ENCODE data around the gene TRERF1. TPM values are rescaled to one million over a fixed set of nuclear protein-coding genes. Genes with fewer than 3 reads are reported as not detected.

The TRERF1 gene
- polyA plus RNA-seq, 1 of the 3 experiments (the other 2 are of a cell fraction) = 3.6 TPM

DNA sequence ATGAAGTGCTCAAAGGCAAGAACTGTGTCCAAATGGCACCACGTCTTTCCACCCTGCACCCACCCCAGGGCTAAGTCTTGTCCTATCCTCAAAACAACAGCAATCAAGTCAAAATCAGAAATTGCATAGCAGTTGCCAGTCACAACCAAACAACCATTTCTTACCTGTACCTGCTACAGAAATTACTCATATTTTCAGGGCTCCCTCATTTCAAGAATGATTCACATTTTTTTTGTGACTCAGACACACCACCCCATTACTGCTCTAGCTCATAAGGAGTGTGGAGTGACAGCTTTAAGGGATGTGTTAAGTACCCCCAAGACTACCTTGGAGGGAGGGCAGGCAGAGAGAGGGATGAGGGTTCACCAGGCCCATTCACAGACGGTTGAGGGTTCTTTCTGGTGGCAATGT lies 111.7 kb downstream of the TRERF1 start:
- Histone ChIP-seq H3K4me2 (0 out of 2 replicates have a peak overlapping the region, but pooled peaks have one; percentile 62), H3K4me3 (ENCODE audit: low read depth in 2 of 2, low read length in 1 of 2) (no peak overlapping the region), H3K9me2 (no peaks in the 10 kb centered on the region), H3K36me3 (replicated peaks in 1 of 2; ENCODE audit: control insufficient read depth in 1 of 2, insufficient read depth in 2 of 2, low read length in 1 of 2) (no peaks in the 10 kb centered on the region), H3K4me1 (ENCODE audit: control insufficient read depth in 1 of 2, insufficient read depth in 2 of 2, low read depth in 1 of 2, low read length in 1 of 2) (peaks cover 0 to 8% of the 10 kb centered on the region in 2 experiments; a peak in 3 of 4 replicates), H3F3A (replicated peaks; ENCODE audit: insufficient read depth) (peaks cover 11% of the 10 kb centered on the region), H3K27me3 (ENCODE audit: insufficient read depth) (no peaks in the 10 kb centered on the region), H2AFZ (ENCODE audit: low read depth) (no peak overlapping the region), H3K9ac (no peak overlapping the region), H3K9me3 (no peaks in the 10 kb centered on the region), H3K27ac (ENCODE audit: low read depth in 2 of 2, low read length in 1 of 2) (peak overlapping the region in 1 of 2 experiments; percentile 98; a peak in 2 of 4 replicates), H4K20me1 (ENCODE audit: insufficient read depth) (no peaks in the 10 kb centered on the region), H3K79me2 (ENCODE audit: insufficient read depth) (peaks cover 4% of the 10 kb centered on the region; the same call in 1 of the 2 replicates)
- ChIA-PET POLR2A (no interaction called here), CTCF (interaction anchor here (1.0 to 1.7 kb wide), 4 partner anchors 10 to 207 kb away, joined by 3 to 5 read pairs (median 3); no protein-coding TSS in a partner anchor)
- no peak for DNase-seq
- TF ChIP-seq ELF1 (IDR thresholded peaks at IDR 0.05) = no peak
- TF ChIP-seq NFIC (IDR thresholded peaks at IDR 0.05; ENCODE audit: borderline replicate concordance) = no peak
- peak; percentile 3; the same call in 1 of the 2 replicates for TF ChIP-seq FOSL2 (IDR thresholded peaks at IDR 0.05; ENCODE audit: borderline replicate concordance, low read depth)
- 95% methylated on average over 2 of the region's 2 CpGs for WGBS (ENCODE audit: low lambda C conversion rate)

- Histone ChIP-seq H3K79me2 (ENCODE audit: insufficient read depth) (peaks cover 4% of the 10 kb centered on the region; the same call in 1 of the 2 replicates), H3K9ac (peak overlapping the region; percentile 60; the same call in 1 of the 2 replicates), H3F3A (replicated peaks; ENCODE audit: insufficient read depth) (peaks cover 11% of the 10 kb centered on the region), H3K36me3 (replicated peaks in 1 of 2; ENCODE audit: control insufficient read depth in 1 of 2, insufficient read depth in 2 of 2, low read length in 1 of 2) (no peaks in the 10 kb centered on the region), H3K27me3 (ENCODE audit: insufficient read depth) (no peaks in the 10 kb centered on the region), H3K4me2 (peak overlapping the region; percentile 62), H3K27ac (ENCODE audit: low read depth in 2 of 2, low read length in 1 of 2) (peak overlapping the region in 1 of 2 experiments; percentile 98; a peak in 2 of 4 replicates), H3K4me1 (ENCODE audit: control insufficient read depth in 1 of 2, insufficient read depth in 2 of 2, low read depth in 1 of 2, low read length in 1 of 2) (peaks cover 0 to 8% of the 10 kb centered on the region in 2 experiments; a peak in 3 of 4 replicates), H2AFZ (ENCODE audit: low read depth) (no peak overlapping the region), H4K20me1 (ENCODE audit: insufficient read depth) (no peaks in the 10 kb centered on the region), H3K9me2 (no peaks in the 10 kb centered on the region), H3K9me3 (no peaks in the 10 kb centered on the region), H3K4me3 (ENCODE audit: low read depth in 2 of 2, low read length in 1 of 2) (no peak overlapping the region)
- ChIA-PET POLR2A (no interaction called here), CTCF (interaction anchor here (1.1 to 1.3 kb wide), 2 partner anchors 12 to 30 kb away, joined by 3 read pairs; no protein-coding TSS in a partner anchor)
- no peak for DNase-seq
- 30% methylated on average over 7 of the region's 7 CpGs for WGBS (ENCODE audit: low lambda C conversion rate)
- no peak for TF ChIP-seq RCOR1 (IDR thresholded peaks at IDR 0.05; ENCODE audit: low read length)
- peak; percentile 90 for TF ChIP-seq RXRA (IDR thresholded peaks at IDR 0.05; ENCODE audit: borderline replicate concordance, low read depth)
- no peak for TF ChIP-seq RAD21 (IDR thresholded peaks at IDR 0.05; ENCODE audit: low read length)
- TF ChIP-seq EZH2phosphoT487 (IDR thresholded peaks at IDR 0.05; ENCODE audit: borderline replicate concordance, low read depth) = no peak
- peak; percentile 95 for TF ChIP-seq FOSL2 (IDR thresholded peaks at IDR 0.05; ENCODE audit: borderline replicate concordance, low read depth)
- TF ChIP-seq EP300 (IDR thresholded peaks at IDR 0.05; ENCODE audit: borderline replicate concordance in 1 of 2, low read depth in 1 of 2, low read length in 1 of 2) = peak in 1 of 2 experiments; percentile 90; a peak in 2 of 4 replicates
- peak; percentile 92 for TF ChIP-seq NFIC (IDR thresholded peaks at IDR 0.05; ENCODE audit: borderline replicate concordance)
- TF ChIP-seq RFX5 (IDR thresholded peaks at IDR 0.05; ENCODE audit: low read length) = no peak
- peak; percentile 84 for TF ChIP-seq TCF12 (IDR thresholded peaks at IDR 0.05)
- no peak for TF ChIP-seq MXI1 (IDR thresholded peaks at IDR 0.05; ENCODE audit: low read depth, low read length)
- peak; percentile 57 for TF ChIP-seq PBX3 (IDR thresholded peaks at IDR 0.05)
- TF ChIP-seq SIN3A (IDR thresholded peaks at IDR 0.05; ENCODE audit: borderline replicate concordance, low read depth, low read length) = no peak
- 0 out of 2 replicates have a peak, but pooled peaks have one; percentile 12 for TF ChIP-seq MEF2A (IDR thresholded peaks at IDR 0.05; ENCODE audit: borderline replicate concordance, low read depth)
- TF ChIP-seq CHD2 (IDR thresholded peaks at IDR 0.05; ENCODE audit: low read length, partially characterized antibody) = no peak
- TF ChIP-seq TAF1 (IDR thresholded peaks at IDR 0.05; ENCODE audit: borderline replicate concordance, low read depth, low read length) = no peak
- peak; percentile 92 for TF ChIP-seq MAX (IDR thresholded peaks at IDR 0.05; ENCODE audit: low read depth)
- TF ChIP-seq GABPA (IDR thresholded peaks at IDR 0.05; ENCODE audit: low read depth) = no peak
- TF ChIP-seq JUND (IDR thresholded peaks at IDR 0.05) = peak; percentile 86
- TF ChIP-seq TEAD4 (IDR thresholded peaks at IDR 0.05; ENCODE audit: borderline replicate concordance, insufficient read depth) = peak; percentile 75; the same call in 1 of the 2 replicates
- no peak for TF ChIP-seq FOXM1 (IDR thresholded peaks at IDR 0.05; ENCODE audit: low read depth)
- TF ChIP-seq ELF1 (IDR thresholded peaks at IDR 0.05) = 0 out of 2 replicates have a peak, but pooled peaks have one; percentile 28
- TF ChIP-seq, protein P1, sequence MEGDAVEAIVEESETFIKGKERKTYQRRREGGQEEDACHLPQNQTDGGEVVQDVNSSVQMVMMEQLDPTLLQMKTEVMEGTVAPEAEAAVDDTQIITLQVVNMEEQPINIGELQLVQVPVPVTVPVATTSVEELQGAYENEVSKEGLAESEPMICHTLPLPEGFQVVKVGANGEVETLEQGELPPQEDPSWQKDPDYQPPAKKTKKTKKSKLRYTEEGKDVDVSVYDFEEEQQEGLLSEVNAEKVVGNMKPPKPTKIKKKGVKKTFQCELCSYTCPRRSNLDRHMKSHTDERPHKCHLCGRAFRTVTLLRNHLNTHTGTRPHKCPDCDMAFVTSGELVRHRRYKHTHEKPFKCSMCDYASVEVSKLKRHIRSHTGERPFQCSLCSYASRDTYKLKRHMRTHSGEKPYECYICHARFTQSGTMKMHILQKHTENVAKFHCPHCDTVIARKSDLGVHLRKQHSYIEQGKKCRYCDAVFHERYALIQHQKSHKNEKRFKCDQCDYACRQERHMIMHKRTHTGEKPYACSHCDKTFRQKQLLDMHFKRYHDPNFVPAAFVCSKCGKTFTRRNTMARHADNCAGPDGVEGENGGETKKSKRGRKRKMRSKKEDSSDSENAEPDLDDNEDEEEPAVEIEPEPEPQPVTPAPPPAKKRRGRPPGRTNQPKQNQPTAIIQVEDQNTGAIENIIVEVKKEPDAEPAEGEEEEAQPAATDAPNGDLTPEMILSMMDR (IDR thresholded peaks at IDR 0.05) = peak; percentile 27; the same call in 1 of the 2 replicates
- peak; percentile 72; the same call in 1 of the 2 replicates for TF ChIP-seq ZBTB33 (IDR thresholded peaks at IDR 0.05; ENCODE audit: borderline replicate concordance, low read depth)
Observed at GRCh38 chr6:42338744-42339222, 112.9 kb downstream of the TRERF1 start.

All from SK-N-SH (cell line).